K562 (cell line): Measurements from ENCODE around the gene ZNF724. TPM values are rescaled to one million over a fixed set of nuclear protein-coding genes. Genes with fewer than 3 reads are reported as not detected.

Experiments used
- ATF7 ChIP-seq: fragments of 450-650 bp; IDR thresholded peaks from 2 replicates; pipeline ENCODE4 v1.7.1; 2014; ENCODE audit warnings: mild to moderate bottlenecking, moderate library complexity
- BRCA1 ChIP-seq, 2 experiments: fragments of 450-650 bp in 1 of 2; sonication (generic) in 1 of 2; formaldehyde crosslinking in 1 of 2; IDR thresholded peaks; 2 replicates each; pipeline versions ENCODE4 v1.5.0 to v1.6.1; 2017 to 2020; ENCODE audit warnings: mild to moderate bottlenecking in 1 of 2, missing genetic modification reagents in 1 of 2
- DDX20 ChIP-seq: fragments of 450-650 bp; IDR thresholded peaks from 2 replicates; pipeline ENCODE4 v1.6.1; 2016; ENCODE audit warnings: missing genetic modification characterization, low read depth, mild to moderate bottlenecking, missing compliant biosample characterization, moderate library complexity
- E2F3 ChIP-seq: fragments of 250-450 bp; sonication (Bioruptor Pico); IDR thresholded peaks from 2 replicates; pipeline ENCODE4 v1.4.0; 2020; ENCODE audit warnings: mild to moderate bottlenecking
- GABPA ChIP-seq: fragments of 200-800 bp; sonication (Bioruptor generic); conservative IDR thresholded peaks from 2 replicates; pipeline ENCODE4 v1.6.1; 2016; ENCODE audit warnings: low read depth, missing genetic modification characterization, missing compliant biosample characterization
- MECOM ChIP-seq: fragments of 250-450 bp; sonication (Bioruptor Pico); IDR thresholded peaks from 2 replicates; pipeline ENCODE4 v1.8.0; 2022; ENCODE audit warnings: inconsistent platforms
- MED1 ChIP-seq: sonication (generic); formaldehyde crosslinking; IDR thresholded peaks from 2 replicates; pipeline ENCODE4 v1.8.1; 2023; ENCODE audit warnings: missing genetic modification reagents, borderline replicate concordance
- XRCC4 ChIP-seq: IDR thresholded peaks from one replicate; pipeline ENCODE4 v1.6.1; 2011; ENCODE audit not compliant: insufficient read depth, insufficient read length; ENCODE audit errors: extremely low read depth
- YY1 ChIP-seq, 3 experiments: IDR thresholded peaks; 2 replicates each; pipeline ENCODE4 v1.6.1; 2011; ENCODE audit warnings: low read length in 2 of 3, mild to moderate bottlenecking in 2 of 3, moderate library complexity in 2 of 3, borderline replicate concordance in 1 of 3, control low read depth in 1 of 3, low read depth in 1 of 3; ENCODE audit not compliant: insufficient read depth in 3 of 3, insufficient replicate concordance in 2 of 3, control insufficient read depth in 1 of 3, insufficient read length in 1 of 3; ENCODE audit errors: extremely low read depth in 1 of 3
- ZNF124 ChIP-seq: sonication (generic); formaldehyde crosslinking; IDR thresholded peaks from 2 replicates; pipeline ENCODE4 v1.8.1; 2022; ENCODE audit warnings: missing genetic modification reagents
- ZNF583 ChIP-seq: fragments of 250-450 bp; sonication (Bioruptor Pico); IDR thresholded peaks from 2 replicates; pipeline ENCODE4 v1.4.0; 2020
- ZNF79 ChIP-seq: fragments of 250-450 bp; sonication (Bioruptor Pico); IDR thresholded peaks from 2 replicates; pipeline ENCODE4 v1.4.0; 2020; ENCODE audit warnings: low read depth, mild to moderate bottlenecking, moderate library complexity
- polyA plus RNA-seq, 8 experiments: library from polyadenylated mRNA; depleted of rRNA in 4 of 8; stranded (reverse) in 5 of 8; unstranded in 3 of 8; fragments of >200 nt; fragmentation: Nextera tagmentation in 2 of 8; fragmentation: Illumina TruSeq in 1 of 8; extraction: Ambion mirVana in 2 of 8; extraction: Trizol in 1 of 8; gene quantifications; 2 replicates each; pipeline versions ENCODE4 v1.2.1 to v1.2.3, GENCODE V29; 2011 to 2014; ENCODE audit warnings: inconsistent platforms in 1 of 8, missing spikeins in 1 of 8
- total RNA-seq, 7 experiments: library from RNA; depleted of rRNA in 6 of 7; stranded (reverse); fragments of >200 nt in 6 of 7; fragmentation: Illumina TruSeq in 2 of 7; extraction: Trizol in 2 of 7; gene quantifications; 2 replicates each; pipeline versions ENCODE4 v1.2.1 to v1.2.3, GENCODE V29; 2011 to 2021; ENCODE audit warnings: low replicate concordance in 1 of 7
- TF ChIP-seq, protein P1 (sequence below): sonication (generic); formaldehyde crosslinking; IDR thresholded peaks from 2 replicates; pipeline ENCODE4 v1.8.1; 2023; ENCODE audit warnings: mild to moderate bottlenecking, missing genetic modification reagents
- TF ChIP-seq, protein P2 (sequence below), 2 experiments: IDR thresholded peaks in 1 of 2; conservative IDR thresholded peaks in 1 of 2; 2 replicates each; pipeline ENCODE4 v1.6.1; 2016; ENCODE audit warnings: low read depth in 2 of 2, mild to moderate bottlenecking in 1 of 2, missing compliant biosample characterization in 1 of 2, missing genetic modification characterization in 1 of 2, moderate library complexity in 1 of 2
- TF ChIP-seq, protein P3 (sequence below): fragments of 250-450 bp; sonication (Bioruptor Pico); IDR thresholded peaks from 2 replicates; pipeline ENCODE4 v1.4.0; 2020; ENCODE audit warnings: mild to moderate bottlenecking, moderate library complexity
- TF ChIP-seq, protein P4 (sequence below): sonication (generic); formaldehyde crosslinking; IDR thresholded peaks from 2 replicates; pipeline ENCODE4 v1.8.0; 2022; ENCODE audit warnings: mild to moderate bottlenecking, missing genetic modification reagents, borderline replicate concordance

ZNF724 gene
- total and polyA plus RNA-seq, 9 of the 15 experiments (the other 6 are each of a cell fraction or from before 2014, with no cell fraction given), result 0.18 to 4.2 (median 1.8) TPM

DNA sequence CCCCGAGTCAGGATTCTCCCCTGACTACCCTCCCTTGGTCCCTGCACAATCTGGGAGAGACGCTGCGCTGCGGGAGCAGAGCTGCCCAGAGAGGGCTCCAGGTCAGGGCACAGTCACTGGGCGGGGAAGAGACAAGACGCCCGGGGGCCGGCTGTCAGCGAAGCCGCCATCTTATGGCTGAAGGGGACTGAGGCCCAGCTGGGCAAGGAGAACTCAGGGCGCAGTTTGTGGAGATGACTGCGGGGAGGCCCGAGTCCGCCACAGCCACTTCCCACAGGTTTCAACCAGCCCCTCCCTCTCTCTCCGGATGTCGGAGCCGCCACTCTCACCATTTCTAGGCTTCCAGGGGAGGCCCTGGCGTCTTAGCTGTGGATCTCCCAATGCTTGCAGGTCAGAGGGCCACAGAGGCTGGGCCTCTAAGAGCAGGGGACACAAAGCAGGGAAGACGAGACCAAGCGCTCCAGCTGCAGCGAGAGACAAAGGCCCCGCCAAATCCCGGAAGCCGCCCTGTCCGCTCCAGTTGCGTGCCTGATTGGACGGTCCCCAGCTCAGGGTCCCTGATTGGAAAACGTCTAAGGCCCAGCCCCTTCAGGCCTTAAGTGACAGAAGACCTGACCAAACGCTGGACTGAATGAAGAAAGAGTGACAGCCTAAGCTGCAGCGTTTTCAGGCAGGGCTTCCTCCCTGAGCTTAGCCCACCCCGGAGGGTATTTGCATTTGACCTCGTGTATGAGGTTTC, at the start of gene ZNF724 (continued):
- TF ChIP-seq, protein P1, sequence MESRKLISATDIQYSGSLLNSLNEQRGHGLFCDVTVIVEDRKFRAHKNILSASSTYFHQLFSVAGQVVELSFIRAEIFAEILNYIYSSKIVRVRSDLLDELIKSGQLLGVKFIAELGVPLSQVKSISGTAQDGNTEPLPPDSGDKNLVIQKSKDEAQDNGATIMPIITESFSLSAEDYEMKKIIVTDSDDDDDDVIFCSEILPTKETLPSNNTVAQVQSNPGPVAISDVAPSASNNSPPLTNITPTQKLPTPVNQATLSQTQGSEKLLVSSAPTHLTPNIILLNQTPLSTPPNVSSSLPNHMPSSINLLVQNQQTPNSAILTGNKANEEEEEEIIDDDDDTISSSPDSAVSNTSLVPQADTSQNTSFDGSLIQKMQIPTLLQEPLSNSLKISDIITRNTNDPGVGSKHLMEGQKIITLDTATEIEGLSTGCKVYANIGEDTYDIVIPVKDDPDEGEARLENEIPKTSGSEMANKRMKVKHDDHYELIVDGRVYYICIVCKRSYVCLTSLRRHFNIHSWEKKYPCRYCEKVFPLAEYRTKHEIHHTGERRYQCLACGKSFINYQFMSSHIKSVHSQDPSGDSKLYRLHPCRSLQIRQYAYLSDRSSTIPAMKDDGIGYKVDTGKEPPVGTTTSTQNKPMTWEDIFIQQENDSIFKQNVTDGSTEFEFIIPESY, result no peak
- TF ChIP-seq E2F3 (no peak), ZNF583 (CRISPR knock-in tag) (no peak), ATF7 (no peak), MED1 (CRISPR knock-in tag) (no peak), YY1 (IDR thresholded peaks at IDR 0.05; ENCODE audit: borderline replicate concordance in 1 of 3, control insufficient read depth in 1 of 3, extremely low read depth in 1 of 3, insufficient read depth in 3 of 3, insufficient read length in 1 of 3, insufficient replicate concordance in 2 of 3, low read depth in 1 of 3, low read length in 2 of 3) (peak in 1 of 3 experiments; percentile 56), XRCC4 (no peak), ZNF79 (CRISPR knock-in tag) (no peak), GABPA (peak; percentile 62), DDX20 (tag) (no peak), MECOM (CRISPR knock-in tag) (no peak), ZNF124 (CRISPR knock-in tag) (no peak), BRCA1 (IDR thresholded peaks at IDR 0.05) (no peak), BRCA1 (CRISPR knock-in tag; IDR thresholded peaks at IDR 0.05) (no peak)
- TF ChIP-seq, protein P2, sequence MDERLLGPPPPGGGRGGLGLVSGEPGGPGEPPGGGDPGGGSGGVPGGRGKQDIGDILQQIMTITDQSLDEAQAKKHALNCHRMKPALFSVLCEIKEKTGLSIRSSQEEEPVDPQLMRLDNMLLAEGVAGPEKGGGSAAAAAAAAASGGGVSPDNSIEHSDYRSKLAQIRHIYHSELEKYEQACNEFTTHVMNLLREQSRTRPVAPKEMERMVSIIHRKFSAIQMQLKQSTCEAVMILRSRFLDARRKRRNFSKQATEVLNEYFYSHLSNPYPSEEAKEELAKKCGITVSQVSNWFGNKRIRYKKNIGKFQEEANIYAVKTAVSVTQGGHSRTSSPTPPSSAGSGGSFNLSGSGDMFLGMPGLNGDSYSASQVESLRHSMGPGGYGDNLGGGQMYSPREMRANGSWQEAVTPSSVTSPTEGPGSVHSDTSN (CRISPR knock-in tag; IDR thresholded peaks at IDR 0.05; ENCODE audit: low read depth), result peak; percentile 59
- TF ChIP-seq, protein P2 (tag; conservative IDR thresholded peaks at IDR 0.05; ENCODE audit: low read depth), result peak; percentile 94
- TF ChIP-seq, protein P3, sequence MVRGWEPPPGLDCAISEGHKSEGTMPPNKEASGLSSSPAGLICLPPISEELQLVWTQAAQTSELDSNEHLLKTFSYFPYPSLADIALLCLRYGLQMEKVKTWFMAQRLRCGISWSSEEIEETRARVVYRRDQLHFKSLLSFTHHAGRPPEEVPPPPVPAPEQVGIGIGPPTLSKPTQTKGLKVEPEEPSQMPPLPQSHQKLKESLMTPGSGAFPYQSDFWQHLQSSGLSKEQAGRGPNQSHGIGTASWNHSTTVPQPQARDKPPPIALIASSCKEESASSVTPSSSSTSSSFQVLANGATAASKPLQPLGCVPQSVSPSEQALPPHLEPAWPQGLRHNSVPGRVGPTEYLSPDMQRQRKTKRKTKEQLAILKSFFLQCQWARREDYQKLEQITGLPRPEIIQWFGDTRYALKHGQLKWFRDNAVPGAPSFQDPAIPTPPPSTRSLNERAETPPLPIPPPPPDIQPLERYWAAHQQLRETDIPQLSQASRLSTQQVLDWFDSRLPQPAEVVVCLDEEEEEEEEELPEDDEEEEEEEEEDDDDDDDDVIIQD (CRISPR knock-in tag), result no peak
- TF ChIP-seq, protein P4, sequence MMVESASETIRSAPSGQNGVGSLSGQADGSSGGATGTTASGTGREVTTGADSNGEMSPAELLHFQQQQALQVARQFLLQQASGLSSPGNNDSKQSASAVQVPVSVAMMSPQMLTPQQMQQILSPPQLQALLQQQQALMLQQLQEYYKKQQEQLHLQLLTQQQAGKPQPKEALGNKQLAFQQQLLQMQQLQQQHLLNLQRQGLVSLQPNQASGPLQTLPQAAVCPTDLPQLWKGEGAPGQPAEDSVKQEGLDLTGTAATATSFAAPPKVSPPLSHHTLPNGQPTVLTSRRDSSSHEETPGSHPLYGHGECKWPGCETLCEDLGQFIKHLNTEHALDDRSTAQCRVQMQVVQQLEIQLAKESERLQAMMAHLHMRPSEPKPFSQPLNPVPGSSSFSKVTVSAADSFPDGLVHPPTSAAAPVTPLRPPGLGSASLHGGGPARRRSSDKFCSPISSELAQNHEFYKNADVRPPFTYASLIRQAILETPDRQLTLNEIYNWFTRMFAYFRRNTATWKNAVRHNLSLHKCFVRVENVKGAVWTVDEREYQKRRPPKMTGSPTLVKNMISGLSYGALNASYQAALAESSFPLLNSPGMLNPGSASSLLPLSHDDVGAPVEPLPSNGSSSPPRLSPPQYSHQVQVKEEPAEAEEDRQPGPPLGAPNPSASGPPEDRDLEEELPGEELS, result no peak
